ENCODE data around the gene FYB1.

The FYB1 gene

DNA sequence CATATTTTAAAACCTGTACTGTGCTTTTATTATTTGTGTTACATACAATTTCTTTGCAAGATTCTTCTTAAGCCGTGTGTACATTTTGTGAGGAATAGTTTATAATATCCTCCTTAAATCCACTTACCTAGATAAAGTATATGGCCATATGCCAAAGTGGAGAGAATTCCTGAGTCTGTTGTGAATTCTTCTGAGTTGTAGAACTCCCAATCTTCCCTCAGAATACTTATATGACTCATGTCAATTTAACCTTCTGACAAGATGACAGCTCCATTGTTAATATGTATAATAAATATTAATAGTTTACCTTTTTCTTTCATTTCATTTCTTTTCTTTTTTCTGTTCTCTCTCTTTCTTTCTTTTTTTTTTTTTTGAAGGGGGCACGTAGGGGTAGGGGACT lies 139.2 kb downstream of the FYB1 start:
- no peaks in the 10 kb centered on the region for H3K36me3 ChIP-seq
- H3K27ac ChIP-seq, result no peak overlapping the region
- H3K9me3 ChIP-seq, result no peaks in the 10 kb centered on the region
- TF ChIP-seq Cebpa-rat (IDR thresholded peaks at IDR 0.05), result no peak
- H3K4me1 ChIP-seq, result peaks cover 24% of the 10 kb centered on the region
- no peak overlapping the region for H3K4me3 ChIP-seq
- H3K9ac ChIP-seq, result no peak overlapping the region
- no peaks in the 10 kb centered on the region for H3K27me3 ChIP-seq
- H4K20me1 ChIP-seq, result no peaks in the 10 kb centered on the region
- no peak overlapping the region for H3K4me2 ChIP-seq

DNA sequence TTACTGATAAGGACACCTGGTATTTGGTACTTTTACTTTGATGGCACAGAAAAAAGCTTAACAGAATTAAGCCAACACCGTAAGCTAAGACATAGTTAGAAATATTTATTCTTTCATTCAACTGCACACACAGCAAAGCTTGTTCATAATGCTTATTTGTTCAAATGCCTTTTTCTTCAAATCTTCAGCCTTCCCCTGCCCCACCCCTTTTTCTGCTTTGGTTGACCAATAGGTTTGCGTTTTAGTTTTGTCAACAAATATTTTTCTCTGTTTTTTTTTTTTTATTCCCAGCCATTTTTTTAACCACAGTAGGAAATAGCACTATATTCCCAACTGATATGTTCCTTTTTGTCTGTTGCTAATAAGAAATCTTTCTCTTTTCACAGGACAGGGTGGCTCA lies 140.2 kb downstream of the FYB1 start:
- no peaks in the 10 kb centered on the region for H3K27me3 ChIP-seq
- no peak for TF ChIP-seq Cebpa-rat (IDR thresholded peaks at IDR 0.05)
- no peaks in the 10 kb centered on the region for H3K9me3 ChIP-seq
- H4K20me1 ChIP-seq, result no peaks in the 10 kb centered on the region
- no peaks in the 10 kb centered on the region for H3K36me3 ChIP-seq
- no peak overlapping the region for H3K27ac ChIP-seq
- no peak overlapping the region for H3K4me2 ChIP-seq
- no peak overlapping the region for H3K9ac ChIP-seq
- no peak overlapping the region for H3K4me3 ChIP-seq
- H3K4me1 ChIP-seq, result peaks cover 24% of the 10 kb centered on the region

DNA sequence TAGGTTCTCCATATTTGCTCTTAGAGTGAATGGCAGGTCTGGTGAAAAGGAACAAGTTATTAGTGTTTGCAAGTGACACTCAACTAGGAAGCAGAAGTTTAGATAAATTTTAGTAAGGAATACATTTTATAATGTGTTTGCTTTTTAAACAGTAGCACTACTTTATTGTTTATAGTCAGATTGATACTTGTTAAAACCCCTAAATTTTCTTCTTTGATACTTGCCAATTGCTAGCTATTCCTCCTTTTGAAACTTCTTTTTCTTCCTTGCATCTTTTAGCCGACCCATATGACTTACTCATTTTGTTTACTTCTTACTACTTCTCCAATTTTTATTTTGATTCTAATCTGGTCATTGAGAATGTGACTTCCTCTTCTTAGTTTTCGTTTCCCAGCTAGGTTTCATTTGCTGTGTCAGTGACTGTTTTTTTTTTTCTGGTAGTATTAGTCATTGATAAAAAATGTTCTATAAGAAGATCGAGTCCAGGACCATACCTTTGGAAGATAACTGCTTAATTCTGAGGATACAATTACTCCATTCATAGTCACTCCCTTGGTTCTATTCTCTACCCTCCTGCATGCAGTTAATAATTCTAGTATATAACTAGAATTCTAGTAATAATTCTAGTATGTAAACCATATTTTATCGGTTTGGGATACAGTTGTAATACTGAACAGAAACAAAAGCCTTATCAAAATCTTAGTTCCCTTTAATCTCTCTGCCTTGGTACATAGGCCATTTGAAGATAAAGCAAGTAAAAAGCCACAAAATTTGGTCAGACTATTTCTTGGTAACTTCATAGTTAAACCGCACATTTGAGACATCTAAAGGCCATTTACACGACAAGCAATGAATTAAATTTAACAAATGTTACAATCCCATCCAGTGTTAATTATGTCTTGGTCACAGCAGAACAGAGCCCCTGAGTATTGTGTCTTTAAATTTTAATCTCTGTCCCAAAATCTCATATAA lies 142.3 kb downstream of the FYB1 start:
- no peak overlapping the region for H3K4me3 ChIP-seq
- peaks cover 34% of the 10 kb centered on the region for H3K4me1 ChIP-seq
- H3K36me3 ChIP-seq, result no peaks in the 10 kb centered on the region
- peaks cover 18% of the 10 kb centered on the region for H4K20me1 ChIP-seq
- no peaks in the 10 kb centered on the region for H3K9me3 ChIP-seq
- no peak overlapping the region for H3K27ac ChIP-seq
- TF ChIP-seq Cebpa-rat (IDR thresholded peaks at IDR 0.05), result no peak
- H3K9ac ChIP-seq, result no peak overlapping the region
- peak overlapping the region; percentile 48 for H3K4me2 ChIP-seq
- no peaks in the 10 kb centered on the region for H3K27me3 ChIP-seq

DNA sequence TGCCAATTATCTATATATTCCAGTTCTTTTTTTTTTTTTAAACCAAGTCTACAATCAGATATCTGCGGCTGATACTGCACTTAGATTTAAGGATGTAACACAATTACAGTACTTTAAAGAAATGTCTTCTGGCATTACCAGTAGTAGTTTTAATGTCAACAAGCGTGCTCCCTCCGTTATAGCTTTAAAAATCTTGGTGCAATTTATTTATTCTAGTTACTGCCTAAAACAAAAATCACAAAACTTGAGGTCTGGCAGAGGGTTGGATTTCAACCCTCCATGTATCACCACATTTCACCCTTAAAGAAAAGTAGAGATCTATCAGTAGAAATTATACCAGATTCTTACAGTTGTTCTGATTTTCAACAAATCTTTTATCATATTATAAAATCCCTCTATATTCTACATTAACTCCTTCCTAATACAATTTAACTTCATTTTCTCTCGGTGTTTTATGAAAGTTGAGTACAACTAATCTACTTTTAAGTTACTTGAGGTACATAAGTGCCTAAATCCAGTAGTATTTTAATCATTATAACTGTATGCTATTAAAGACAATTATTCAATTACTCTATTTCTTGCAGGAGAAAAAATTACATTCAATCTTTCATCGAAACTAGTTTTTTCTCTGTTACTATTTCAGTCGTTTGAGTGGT lies 143.1 kb downstream of the FYB1 start:
- Histone ChIP-seq H3K4me1 (peaks cover 37% of the 10 kb centered on the region), H3K27ac (no peak overlapping the region), H3K9ac (no peak overlapping the region), H3K4me2 (peak overlapping the region; percentile 48), H3K36me3 (no peaks in the 10 kb centered on the region), H3K4me3 (no peak overlapping the region), H3K9me3 (no peaks in the 10 kb centered on the region), H3K27me3 (no peaks in the 10 kb centered on the region), H4K20me1 (peaks cover 27% of the 10 kb centered on the region)
- TF ChIP-seq Cebpa-rat (IDR thresholded peaks at IDR 0.05), result no peak

DNA sequence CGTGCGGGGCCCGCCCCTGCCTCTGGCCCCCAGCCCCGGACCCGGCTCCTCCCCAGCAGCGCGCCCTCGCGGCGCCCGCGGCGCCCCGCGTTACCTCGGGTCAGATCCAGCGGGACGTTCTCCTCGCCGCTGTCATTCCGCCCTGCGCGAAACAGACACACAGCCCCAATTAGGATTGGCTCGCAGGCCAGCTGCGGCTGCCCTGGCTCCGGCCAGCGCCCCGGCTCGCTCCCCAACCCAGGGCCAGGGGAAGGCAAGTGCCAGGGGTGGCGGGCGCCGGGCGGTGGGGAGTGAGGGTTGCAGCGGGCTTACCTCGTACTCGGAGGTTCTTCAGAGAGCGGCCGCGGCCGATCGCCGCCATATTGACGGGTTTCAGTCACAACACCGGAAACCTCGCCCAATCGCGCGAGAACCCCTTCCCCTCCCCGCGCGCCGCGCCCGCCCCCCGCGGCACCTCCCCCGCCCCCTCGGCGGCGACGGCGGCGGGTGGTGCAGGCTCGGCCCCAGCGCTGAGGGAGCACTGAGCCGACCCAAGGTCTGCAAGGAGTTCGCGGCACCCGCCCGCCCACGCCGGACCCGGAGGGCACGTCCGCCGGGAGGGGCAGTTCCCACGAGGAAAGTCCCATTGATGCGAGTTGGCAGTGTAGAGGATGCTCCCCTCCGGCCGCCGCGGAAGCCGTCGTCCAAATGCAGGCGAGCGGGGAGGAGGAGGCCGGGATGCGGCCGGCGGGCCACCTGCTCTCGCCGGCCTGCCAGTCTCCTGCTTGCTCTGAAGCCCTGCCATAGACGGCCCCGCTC lies 145.1 kb downstream of the FYB1 start, which contains the start of gene RICTOR:
RICTOR (minus strand) TSS at position 383 of the 798 bp plus-strand sequence; CDS start at position 361, 22 bp downstream.
- Histone ChIP-seq H3K27me3 (no peaks in the 10 kb centered on the region), H3K9ac (peak within 1 kb of the TSS; percentile 98), H3K27ac (peak within 1 kb of the TSS; percentile 98), H3K4me3 (peak within 1 kb of the TSS; percentile 92), H3K4me2 (peak within 1 kb of the TSS; percentile 81), H3K36me3 (peaks cover 9% of the 10 kb centered on the region; the same call in 1 of the 2 replicates), H3K4me1 (peaks cover 37% of the 10 kb centered on the region), H4K20me1 (peaks cover 42% of the 10 kb centered on the region), H3K9me3 (peaks cover 5% of the 10 kb centered on the region; the same call in 1 of the 2 replicates)
- no peak for TF ChIP-seq Cebpa-rat (IDR thresholded peaks at IDR 0.05)

DNA sequence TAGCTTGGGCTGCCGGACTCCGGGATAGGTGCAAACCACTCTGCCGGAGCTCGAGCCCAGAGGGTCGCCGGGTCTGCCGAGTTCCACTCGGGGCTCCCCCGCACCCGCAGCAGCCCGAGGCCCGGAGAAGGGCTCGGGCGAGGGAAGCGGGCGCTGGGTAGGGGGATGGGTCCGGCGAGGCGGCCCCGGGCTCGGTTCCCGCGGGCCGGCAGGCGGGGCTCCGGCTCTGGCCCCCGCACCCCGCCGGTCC lies 145.7 kb downstream of the FYB1 start:
- peaks cover 9% of the 10 kb centered on the region; the same call in 1 of the 2 replicates for H3K9me3 ChIP-seq
- H3K27ac ChIP-seq, result peak overlapping the region; percentile 98
- peak overlapping the region; percentile 98 for H3K9ac ChIP-seq
- H3K4me1 ChIP-seq, result peaks cover 37% of the 10 kb centered on the region
- H3K4me2 ChIP-seq, result peak overlapping the region; percentile 81
- no peaks in the 10 kb centered on the region for H3K27me3 ChIP-seq
- H4K20me1 ChIP-seq, result peaks cover 47% of the 10 kb centered on the region
- TF ChIP-seq Cebpa-rat (IDR thresholded peaks at IDR 0.05), result no peak
- peaks cover 14% of the 10 kb centered on the region for H3K36me3 ChIP-seq
- H3K4me3 ChIP-seq, result peak overlapping the region; percentile 92

DNA sequence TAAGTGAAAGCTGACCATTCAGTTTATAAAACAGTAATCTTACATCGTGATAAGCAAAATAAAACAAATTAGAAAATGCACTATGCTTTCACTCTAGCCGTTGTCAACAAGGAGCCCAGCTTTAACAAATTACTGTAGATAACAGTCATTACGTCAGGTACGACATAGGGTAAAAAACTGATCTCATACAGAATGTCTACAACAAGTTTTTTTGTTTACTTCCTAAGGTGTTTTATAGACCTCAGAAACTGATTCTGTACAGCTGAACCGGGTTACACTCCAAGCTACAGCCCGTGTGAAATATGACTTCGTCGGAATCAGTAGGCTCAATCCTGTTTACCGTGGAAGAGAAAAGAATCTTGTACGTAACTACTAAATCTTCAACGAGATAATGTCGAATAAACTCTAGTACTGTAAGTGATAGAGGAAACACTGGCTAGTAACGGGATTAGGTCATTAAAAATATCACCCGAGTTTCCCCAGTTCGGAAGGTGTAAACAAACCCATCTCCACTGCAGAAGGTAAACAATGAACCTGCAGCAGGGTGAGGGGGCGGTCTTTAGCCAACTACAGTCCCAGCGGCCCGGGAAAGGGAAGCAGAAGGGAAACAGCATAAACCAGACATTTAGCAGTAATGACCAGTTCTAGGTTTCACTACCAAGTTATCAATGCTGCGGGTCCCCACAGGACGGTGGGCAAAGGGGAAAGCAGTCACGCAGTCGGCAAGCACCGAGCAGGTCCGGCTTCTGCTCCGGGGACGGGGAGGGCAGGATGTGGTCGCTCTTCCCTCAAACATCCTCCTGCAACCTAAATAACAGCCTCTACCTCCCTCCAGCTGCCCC lies 146.2 kb downstream of the FYB1 start:
- no peak for TF ChIP-seq Cebpa-rat (IDR thresholded peaks at IDR 0.05)
- Histone ChIP-seq H3K27me3 (no peaks in the 10 kb centered on the region), H3K36me3 (peaks cover 19% of the 10 kb centered on the region), H3K9me3 (peaks cover 14% of the 10 kb centered on the region), H3K4me2 (peak overlapping the region; percentile 81), H3K4me1 (peaks cover 37% of the 10 kb centered on the region), H4K20me1 (peaks cover 53% of the 10 kb centered on the region), H3K9ac (peak overlapping the region; percentile 98), H3K4me3 (peak overlapping the region; percentile 92), H3K27ac (peak overlapping the region; percentile 98)

DNA sequence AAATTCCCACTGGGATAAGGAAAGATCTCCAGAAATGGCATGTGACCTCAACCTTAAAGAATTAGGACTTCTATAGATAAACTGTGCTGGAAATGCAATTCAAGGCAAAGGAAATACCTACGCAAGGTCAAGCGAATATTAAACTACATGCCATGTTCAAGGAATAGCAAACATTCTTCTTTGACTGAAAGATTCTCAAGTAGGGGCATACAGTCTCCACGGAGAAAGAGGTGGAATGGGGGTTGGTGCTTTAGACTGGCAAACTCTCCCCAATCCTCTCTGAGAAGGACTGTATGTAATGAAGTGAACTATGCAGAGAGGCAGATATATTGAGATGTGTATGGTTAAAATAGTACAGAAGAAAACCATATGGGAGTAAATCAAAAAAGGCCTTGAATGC lies 151.3 kb downstream of the FYB1 start:
- H3K36me3 ChIP-seq, result peaks cover 58% of the 10 kb centered on the region
- peaks cover 85% of the 10 kb centered on the region for H4K20me1 ChIP-seq
- H3K4me3 ChIP-seq, result no peak overlapping the region
- H3K4me2 ChIP-seq, result no peak overlapping the region
- TF ChIP-seq Cebpa-rat (IDR thresholded peaks at IDR 0.05), result no peak
- H3K4me1 ChIP-seq, result peaks cover 13% of the 10 kb centered on the region
- H3K9me3 ChIP-seq, result peaks cover 42% of the 10 kb centered on the region
- H3K27ac ChIP-seq, result no peak overlapping the region
- no peak overlapping the region for H3K9ac ChIP-seq
- H3K27me3 ChIP-seq, result no peaks in the 10 kb centered on the region

DNA sequence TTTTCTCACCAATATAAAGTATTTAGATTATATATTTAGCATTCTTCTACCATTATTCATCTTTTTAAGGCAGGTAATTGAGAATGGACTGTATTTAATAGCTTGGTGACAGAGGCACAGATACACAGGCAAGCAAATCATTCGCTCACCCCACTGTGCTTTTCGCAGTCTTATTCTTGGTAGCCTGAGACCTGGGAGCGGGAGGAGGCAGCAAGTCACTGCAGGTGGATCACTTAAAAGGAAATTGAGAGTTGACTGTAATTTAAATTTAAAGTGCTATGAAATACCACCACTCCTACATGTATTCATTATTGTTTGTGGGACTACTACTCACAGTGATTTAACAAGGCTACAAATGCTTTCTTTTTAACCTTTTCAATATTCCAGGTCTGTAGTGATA lies 154.9 kb downstream of the FYB1 start:
- no peak for TF ChIP-seq Cebpa-rat (IDR thresholded peaks at IDR 0.05)
- Histone ChIP-seq H3K4me3 (no peak overlapping the region), H3K4me1 (no peaks in the 10 kb centered on the region), H3K27ac (no peak overlapping the region), H3K27me3 (no peaks in the 10 kb centered on the region), H3K4me2 (no peak overlapping the region), H3K36me3 (peaks cover 57% of the 10 kb centered on the region), H3K9ac (no peak overlapping the region), H4K20me1 (peaks cover 90% of the 10 kb centered on the region), H3K9me3 (peaks cover 40% of the 10 kb centered on the region)
